Mesothelial cell of epicardium (in vitro differentiated cells): ENCODE results near the gene OSBPL6. TPM values are rescaled to one million over a fixed set of nuclear protein-coding genes. Genes with fewer than 3 reads are reported as not detected.
A peak's percentile ranks its signal among the peaks of the same experiment; 100 is the strongest.
"Not testable (repeated sequence)": the region's sequence is repeated elsewhere in the genome, so short reads cannot be mapped to it uniquely, and the experiment has no call there.

Experiments used
- DNase-seq, 2 experiments: peaks; one replicate each; pipeline ENCODE4 v3.0.0; 2021; ENCODE audit warnings: low spot score in 2 of 2; ENCODE audit not compliant: unreplicated experiment in 2 of 2
- H3K27ac Mint-ChIP-seq: 2 replicates; pipeline ENCODE4 v1.8.0; 2021; ENCODE audit warnings: mixed read lengths
- H3K27me3 Mint-ChIP-seq: 2 replicates; pipeline ENCODE4 v1.8.0; 2021; ENCODE audit warnings: low read depth, mixed read lengths
- H3K36me3 Mint-ChIP-seq: 2 replicates; pipeline ENCODE4 v1.8.0; 2021; ENCODE audit warnings: mixed read lengths
- H3K4me1 Mint-ChIP-seq: 2 replicates; pipeline ENCODE4 v1.8.0; 2021; ENCODE audit warnings: mixed read lengths
- H3K4me3 Mint-ChIP-seq: 2 replicates; pipeline ENCODE4 v1.8.0; 2021; ENCODE audit warnings: mild to moderate bottlenecking, moderate library complexity, mixed read lengths
- H3K9me3 Mint-ChIP-seq: 2 replicates; pipeline ENCODE4 v1.8.0; 2021; ENCODE audit warnings: mixed read lengths
- total RNA-seq: library from RNA; stranded (reverse); gene quantifications from 3 replicates; pipeline ENCODE4 v1.2.1, GENCODE V29; 2021
- TF ChIP-seq, protein P1 (sequence below): fragments of 200-600 bp; sonication (generic); IDR thresholded peaks from one replicate; pipeline ENCODE4 v1.5.0; 2021; ENCODE audit warnings: antibody characterized with exemption; ENCODE audit not compliant: unreplicated experiment

OSBPL6 gene
- total RNA-seq, 1 donor from 2014 or later: 2.8 TPM

DNA sequence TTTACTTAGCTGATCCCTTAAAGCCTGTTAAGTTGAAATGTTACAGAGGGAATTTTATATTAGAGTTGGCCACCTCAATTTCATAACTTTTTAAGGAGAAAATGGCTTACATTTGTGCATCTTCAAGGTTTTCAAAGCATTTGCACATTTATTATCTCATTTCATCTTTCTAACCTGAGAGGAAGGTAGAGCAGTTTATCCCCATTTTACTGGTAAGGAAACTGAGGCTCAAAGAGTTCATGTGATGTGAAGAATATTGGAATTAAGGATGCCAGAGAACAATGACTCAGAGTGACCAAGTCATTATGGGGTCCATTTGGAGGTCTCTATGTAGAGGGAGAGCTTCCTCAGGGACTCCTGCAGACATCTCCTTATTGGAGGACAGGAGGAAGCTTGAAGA, 221.7 kb downstream of the OSBPL6 start:
- H3K4me3 Mint-ChIP-seq: no peak overlapping the region
- TF ChIP-seq, protein P1, sequence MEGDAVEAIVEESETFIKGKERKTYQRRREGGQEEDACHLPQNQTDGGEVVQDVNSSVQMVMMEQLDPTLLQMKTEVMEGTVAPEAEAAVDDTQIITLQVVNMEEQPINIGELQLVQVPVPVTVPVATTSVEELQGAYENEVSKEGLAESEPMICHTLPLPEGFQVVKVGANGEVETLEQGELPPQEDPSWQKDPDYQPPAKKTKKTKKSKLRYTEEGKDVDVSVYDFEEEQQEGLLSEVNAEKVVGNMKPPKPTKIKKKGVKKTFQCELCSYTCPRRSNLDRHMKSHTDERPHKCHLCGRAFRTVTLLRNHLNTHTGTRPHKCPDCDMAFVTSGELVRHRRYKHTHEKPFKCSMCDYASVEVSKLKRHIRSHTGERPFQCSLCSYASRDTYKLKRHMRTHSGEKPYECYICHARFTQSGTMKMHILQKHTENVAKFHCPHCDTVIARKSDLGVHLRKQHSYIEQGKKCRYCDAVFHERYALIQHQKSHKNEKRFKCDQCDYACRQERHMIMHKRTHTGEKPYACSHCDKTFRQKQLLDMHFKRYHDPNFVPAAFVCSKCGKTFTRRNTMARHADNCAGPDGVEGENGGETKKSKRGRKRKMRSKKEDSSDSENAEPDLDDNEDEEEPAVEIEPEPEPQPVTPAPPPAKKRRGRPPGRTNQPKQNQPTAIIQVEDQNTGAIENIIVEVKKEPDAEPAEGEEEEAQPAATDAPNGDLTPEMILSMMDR: no peak
- H3K4me1 Mint-ChIP-seq: peaks cover 16% of the 10 kb centered on the region
- H3K36me3 Mint-ChIP-seq: no peaks in the 10 kb centered on the region
- H3K27me3 Mint-ChIP-seq: no peaks in the 10 kb centered on the region
- no peak overlapping the region for H3K27ac Mint-ChIP-seq
- H3K9me3 Mint-ChIP-seq: no peaks in the 10 kb centered on the region
- DNase-seq: no peak

DNA sequence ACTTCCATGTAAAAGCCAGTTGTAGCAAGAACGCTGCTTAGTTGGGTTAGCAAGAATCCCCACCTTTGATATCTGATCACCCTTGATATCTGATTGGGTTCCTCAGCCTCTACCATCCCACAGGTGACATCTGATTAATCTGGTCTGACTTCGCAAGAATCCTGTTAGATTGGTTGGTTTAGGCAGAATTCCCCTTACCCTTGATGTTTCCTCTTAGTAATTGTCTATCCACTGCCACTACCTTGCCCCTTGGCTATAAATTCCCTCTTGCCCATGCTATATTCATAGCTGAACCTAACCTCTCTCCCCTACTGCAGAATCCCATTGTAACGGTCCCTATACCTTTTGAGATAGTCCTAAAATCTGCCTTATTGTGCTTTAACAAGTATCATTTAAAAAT, 223.6 kb downstream of the OSBPL6 start:
- TF ChIP-seq, protein P1: no peak
- Mint-ChIP-seq H3K4me3 (no peak overlapping the region), H3K27ac (no peak overlapping the region), H3K9me3 (no peaks in the 10 kb centered on the region), H3K36me3 (no peaks in the 10 kb centered on the region), H3K4me1 (peaks cover 16% of the 10 kb centered on the region), H3K27me3 (no peaks in the 10 kb centered on the region)
- DNase-seq: no peak

DNA sequence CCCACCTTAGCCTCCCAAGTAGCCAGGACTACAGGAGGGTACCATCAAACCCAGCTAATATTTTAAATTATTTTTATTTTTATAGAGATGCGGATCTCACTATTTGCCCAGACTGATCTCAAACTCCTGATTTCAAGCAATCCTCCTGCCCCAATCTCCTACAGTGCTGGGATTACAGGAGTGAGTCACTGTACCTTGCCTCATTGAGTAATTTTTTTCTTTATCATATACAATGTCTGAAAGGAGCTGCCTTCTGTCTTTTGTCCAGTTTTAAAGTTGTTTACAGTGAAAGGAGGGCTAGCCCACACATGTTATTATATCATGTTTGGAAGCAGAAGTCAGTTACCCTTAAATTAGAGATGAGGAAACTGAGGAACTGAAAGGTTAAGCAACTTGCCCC, 224.1 kb downstream of the OSBPL6 start:
- no peaks in the 10 kb centered on the region for H3K27me3 Mint-ChIP-seq
- peaks cover 14% of the 10 kb centered on the region for H3K4me1 Mint-ChIP-seq
- no peaks in the 10 kb centered on the region for H3K36me3 Mint-ChIP-seq
- H3K27ac Mint-ChIP-seq: no peak overlapping the region
- TF ChIP-seq, protein P1: no peak
- no peak for DNase-seq
- no peak overlapping the region for H3K4me3 Mint-ChIP-seq
- peaks cover under 1% of the 10 kb centered on the region for H3K9me3 Mint-ChIP-seq

DNA sequence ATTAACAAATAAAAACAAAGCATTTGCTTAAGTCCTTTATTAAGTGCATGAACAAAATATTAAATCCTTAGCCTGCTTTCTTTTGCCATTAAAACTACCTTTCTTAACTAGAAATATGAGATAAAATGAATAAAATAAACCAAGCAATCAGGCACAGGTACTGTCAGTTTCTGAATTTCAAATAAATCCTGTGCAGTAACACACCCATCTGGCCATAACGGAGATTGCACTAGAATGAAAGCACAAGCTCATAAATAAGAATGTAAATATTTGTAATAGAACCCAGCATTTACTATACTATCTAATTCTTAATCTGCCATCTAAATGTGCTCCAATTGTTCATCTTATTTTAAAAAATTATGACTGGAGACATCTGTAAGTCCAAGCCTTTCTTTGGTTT, 224.8 kb downstream of the OSBPL6 start:
- no peaks in the 10 kb centered on the region for H3K27me3 Mint-ChIP-seq
- H3K4me3 Mint-ChIP-seq: no peak overlapping the region
- H3K36me3 Mint-ChIP-seq: peaks cover under 1% of the 10 kb centered on the region
- no peak overlapping the region for H3K27ac Mint-ChIP-seq
- TF ChIP-seq, protein P1: peak; percentile 46
- no peak for DNase-seq
- peaks cover 9% of the 10 kb centered on the region for H3K4me1 Mint-ChIP-seq
- peaks cover 4% of the 10 kb centered on the region for H3K9me3 Mint-ChIP-seq

DNA sequence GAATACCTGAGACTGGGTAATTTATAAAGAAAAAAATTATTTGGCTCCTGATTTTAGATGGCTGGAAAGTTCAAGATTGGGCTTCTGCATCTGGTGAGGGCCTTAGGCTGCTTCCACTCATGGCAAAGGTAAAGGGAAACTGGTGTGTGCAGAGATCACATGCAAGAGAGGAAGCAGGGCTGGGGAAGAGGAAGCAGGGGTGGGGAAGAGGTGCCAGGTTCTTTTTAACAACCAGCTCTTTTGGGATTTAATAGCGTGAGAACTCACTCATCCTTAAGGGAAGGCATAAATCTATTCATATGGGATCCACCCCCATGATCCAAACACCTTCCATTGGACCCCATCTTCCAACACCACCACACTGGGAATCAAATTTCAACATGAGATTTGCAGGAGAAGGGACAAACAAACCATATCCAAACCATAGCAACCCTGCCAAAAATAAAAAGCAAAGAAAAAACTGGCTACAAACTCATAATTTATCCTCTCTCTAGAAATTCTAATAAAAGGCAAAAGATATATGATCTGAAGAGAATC, 226.2 kb downstream of the OSBPL6 start:
- TF ChIP-seq, protein P1: no peak
- Mint-ChIP-seq H3K36me3 (peaks cover 13% of the 10 kb centered on the region), H3K9me3 (peaks cover 18% of the 10 kb centered on the region), H3K27me3 (no peaks in the 10 kb centered on the region), H3K27ac (no peak overlapping the region), H3K4me1 (no peaks in the 10 kb centered on the region), H3K4me3 (no peak overlapping the region)
- DNase-seq: no peak

DNA sequence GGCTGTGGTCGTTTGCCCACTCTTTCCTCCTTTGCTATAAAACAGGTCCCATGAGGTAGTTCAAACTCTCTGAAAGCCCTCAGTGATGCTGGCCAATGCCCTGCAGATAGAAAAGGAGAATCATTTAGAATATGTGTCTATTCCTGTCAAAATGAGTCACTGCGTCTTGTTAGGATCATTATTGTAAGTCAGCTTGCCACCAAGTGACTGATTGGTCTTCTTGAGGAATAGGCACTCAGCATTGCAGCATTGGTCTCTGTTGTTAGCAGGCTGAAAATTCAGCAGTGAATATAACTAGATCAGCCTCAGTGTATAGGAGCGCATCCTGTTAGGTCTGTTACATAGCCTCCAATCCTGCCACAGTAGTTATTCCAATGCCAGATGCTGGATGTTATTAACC, 227.8 kb downstream of the OSBPL6 start:
- Mint-ChIP-seq H3K9me3 (peaks cover 30% of the 10 kb centered on the region), H3K4me3 (no peak overlapping the region), H3K36me3 (peaks cover 23% of the 10 kb centered on the region), H3K4me1 (no peaks in the 10 kb centered on the region), H3K27me3 (no peaks in the 10 kb centered on the region), H3K27ac (no peak overlapping the region)
- DNase-seq: no peak
- TF ChIP-seq, protein P1: no peak

DNA sequence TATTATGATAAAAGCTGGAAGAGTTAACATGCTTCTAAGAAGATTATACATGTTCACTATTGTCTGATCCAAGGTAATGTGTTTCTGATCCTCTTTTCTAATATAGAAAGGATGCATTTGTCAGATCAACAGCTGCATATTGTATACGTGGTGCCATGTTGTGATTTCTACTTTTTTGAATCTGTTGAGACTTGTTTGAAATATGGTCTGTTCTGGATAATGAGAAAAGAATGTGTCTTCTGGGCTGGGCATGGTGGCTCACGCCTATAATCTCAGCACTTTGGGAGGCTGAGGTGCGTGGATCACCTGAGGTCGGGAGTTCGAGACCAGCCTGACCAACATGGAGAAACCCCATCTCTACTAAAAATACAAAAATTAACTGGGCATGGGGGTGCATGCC, 229.4 kb downstream of the OSBPL6 start:
- not testable (repeated sequence) for DNase-seq, H3K4me3 Mint-ChIP-seq, H3K4me1 Mint-ChIP-seq, H3K27me3 Mint-ChIP-seq, H3K27ac Mint-ChIP-seq
- H3K36me3 Mint-ChIP-seq: peaks cover 31% of the 10 kb centered on the region
- peaks cover 30% of the 10 kb centered on the region for H3K9me3 Mint-ChIP-seq
